Mucosa of stomach (tissue), 1 donor: ENCODE measurements around the gene PRKN.

Experiments used
- H3K27me3 ChIP-seq: one replicate; pipeline ENCODE4 v1.7.0; 2013; ENCODE audit warnings: mild to moderate bottlenecking, low read length; ENCODE audit not compliant: control insufficient read depth, insufficient read depth
- H3K36me3 ChIP-seq: one replicate; pipeline ENCODE4 v1.7.0; 2013; ENCODE audit warnings: low read length; ENCODE audit not compliant: control insufficient read depth, insufficient read depth
- H3K4me1 ChIP-seq: one replicate; pipeline ENCODE4 v1.7.0; 2013; ENCODE audit warnings: mild to moderate bottlenecking, low read length; ENCODE audit not compliant: control insufficient read depth, insufficient read depth
- H3K4me3 ChIP-seq: one replicate; pipeline ENCODE4 v1.7.0; 2013; ENCODE audit warnings: low read length
- H3K9ac ChIP-seq: one replicate; pipeline ENCODE4 v1.7.0; 2013; ENCODE audit warnings: mild to moderate bottlenecking, low read length, moderate library complexity
- H3K9me3 ChIP-seq: one replicate; pipeline ENCODE4 v1.7.0; 2013; ENCODE audit warnings: mild to moderate bottlenecking, low read length, moderate library complexity; ENCODE audit not compliant: control insufficient read depth
- donor health status: Pancreatic carcinoma.

Gene PRKN

DNA sequence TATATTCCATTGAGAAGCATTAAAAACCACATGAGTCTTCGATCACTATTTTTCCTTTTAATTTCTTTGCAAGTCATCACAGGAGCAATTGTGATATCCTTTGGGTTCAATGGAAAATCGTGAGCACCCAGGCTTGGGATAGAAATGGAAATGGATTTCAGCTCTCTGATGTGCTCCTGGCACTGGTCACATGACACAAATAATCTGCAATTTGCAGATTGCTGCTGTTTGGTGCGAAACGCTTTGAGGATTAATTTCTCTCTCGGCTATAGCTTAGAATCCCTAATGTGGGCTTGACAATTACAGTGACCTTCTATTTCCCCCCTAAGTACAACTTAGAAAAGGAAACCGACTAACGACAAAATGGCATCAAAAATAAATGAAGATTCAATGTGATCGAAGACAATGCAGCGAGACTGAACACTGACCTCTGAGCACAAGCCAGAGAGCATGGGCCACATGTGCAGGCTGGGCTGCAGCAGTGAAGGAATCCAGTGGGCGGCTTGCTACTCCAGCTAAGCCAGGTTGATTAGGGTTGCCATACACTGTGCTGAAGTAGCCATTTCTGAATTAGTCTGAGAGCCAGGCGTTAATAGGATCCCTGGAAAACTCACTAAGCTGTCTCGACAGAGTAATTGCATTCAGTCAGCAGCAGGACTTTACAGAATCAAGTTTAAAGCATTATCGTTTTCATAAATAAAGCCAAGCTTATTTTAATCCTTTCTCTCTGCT is 1151.9 kb downstream of the PRKN start:
- no peaks in the 10 kb centered on the region for H3K9me3 ChIP-seq
- no peak overlapping the region for H3K4me3 ChIP-seq
- no peak overlapping the region for H3K9ac ChIP-seq
- no peaks in the 10 kb centered on the region for H3K4me1 ChIP-seq
- no peaks in the 10 kb centered on the region for H3K27me3 ChIP-seq
- no peaks in the 10 kb centered on the region for H3K36me3 ChIP-seq

GRCh38 chr6:161568885-161569456 is 1158.6 kb downstream of the PRKN start:
- no peaks in the 10 kb centered on the region for H3K4me1 ChIP-seq
- no peaks in the 10 kb centered on the region for H3K9me3 ChIP-seq
- H3K36me3 ChIP-seq = no peaks in the 10 kb centered on the region
- no peak overlapping the region for H3K9ac ChIP-seq
- no peaks in the 10 kb centered on the region for H3K27me3 ChIP-seq
- H3K4me3 ChIP-seq = no peak overlapping the region

- Histone ChIP-seq H3K27me3 (no peaks in the 10 kb centered on the region), H3K4me3 (no peak overlapping the region), H3K4me1 (no peaks in the 10 kb centered on the region), H3K9ac (no peak overlapping the region), H3K36me3 (no peaks in the 10 kb centered on the region), H3K9me3 (no peaks in the 10 kb centered on the region)
Measured at GRCh38 chr6:161564952-161565351, 1162.6 kb downstream of the PRKN start.

GRCh38 chr6:161561908-161562307 is 1165.7 kb downstream of the PRKN start:
- Histone ChIP-seq H3K9me3 (no peaks in the 10 kb centered on the region), H3K4me3 (no peak overlapping the region), H3K9ac (no peak overlapping the region), H3K4me1 (no peaks in the 10 kb centered on the region), H3K36me3 (no peaks in the 10 kb centered on the region), H3K27me3 (no peaks in the 10 kb centered on the region)

GRCh38 chr6:161557333-161558107 is 1170.0 kb downstream of the PRKN start:
- Histone ChIP-seq H3K9me3 (no peaks in the 10 kb centered on the region), H3K36me3 (no peaks in the 10 kb centered on the region), H3K9ac (no peak overlapping the region), H3K4me3 (no peak overlapping the region), H3K4me1 (no peaks in the 10 kb centered on the region), H3K27me3 (no peaks in the 10 kb centered on the region)

- Histone ChIP-seq H3K4me1 (no peaks in the 10 kb centered on the region), H3K36me3 (no peaks in the 10 kb centered on the region), H3K27me3 (no peaks in the 10 kb centered on the region), H3K9ac (no peak overlapping the region), H3K4me3 (no peak overlapping the region), H3K9me3 (no peaks in the 10 kb centered on the region)
Measured at GRCh38 chr6:161554883-161555282, 1172.7 kb downstream of the PRKN start.

GRCh38 chr6:161549977-161550655 is 1177.5 kb downstream of the PRKN start:
- Histone ChIP-seq H3K9me3 (no peaks in the 10 kb centered on the region), H3K27me3 (no peaks in the 10 kb centered on the region), H3K4me3 (no peak overlapping the region), H3K9ac (no peak overlapping the region), H3K36me3 (no peaks in the 10 kb centered on the region), H3K4me1 (no peaks in the 10 kb centered on the region)

GRCh38 chr6:161548713-161549296 is 1178.8 kb downstream of the PRKN start:
- H3K9me3 ChIP-seq = no peaks in the 10 kb centered on the region
- H3K9ac ChIP-seq = no peak overlapping the region
- H3K27me3 ChIP-seq = no peaks in the 10 kb centered on the region
- no peaks in the 10 kb centered on the region for H3K4me1 ChIP-seq
- no peaks in the 10 kb centered on the region for H3K36me3 ChIP-seq
- no peak overlapping the region for H3K4me3 ChIP-seq

GRCh38 chr6:161547617-161548016 is 1179.9 kb downstream of the PRKN start:
- Histone ChIP-seq H3K4me3 (no peak overlapping the region), H3K9ac (no peak overlapping the region), H3K4me1 (no peaks in the 10 kb centered on the region), H3K36me3 (no peaks in the 10 kb centered on the region), H3K9me3 (no peaks in the 10 kb centered on the region), H3K27me3 (no peaks in the 10 kb centered on the region)

- Histone ChIP-seq H3K36me3 (no peaks in the 10 kb centered on the region), H3K9me3 (no peaks in the 10 kb centered on the region), H3K4me3 (no peak overlapping the region), H3K4me1 (no peaks in the 10 kb centered on the region), H3K9ac (no peak overlapping the region), H3K27me3 (no peaks in the 10 kb centered on the region)
Measured at GRCh38 chr6:161546632-161547031, 1180.9 kb downstream of the PRKN start.

- Histone ChIP-seq H3K4me3 (no peak overlapping the region), H3K36me3 (no peaks in the 10 kb centered on the region), H3K4me1 (no peaks in the 10 kb centered on the region), H3K27me3 (no peaks in the 10 kb centered on the region), H3K9ac (no peak overlapping the region), H3K9me3 (no peaks in the 10 kb centered on the region)
Measured at GRCh38 chr6:161545741-161546140, 1181.8 kb downstream of the PRKN start.
